Activated CD4-positive, CD25-positive, alpha-beta regulatory T cell treated with anti-CD3 and anti-CD28 coated beads, Interleukin-2, amount 50 U/mL, for 16 hours (primary cell): Measurements from ENCODE around the gene LRCH1.

Source experiments
- DNase-seq: peaks from one replicate; pipeline ENCODE4 v3.0.0-alpha.2; 2020; ENCODE audit warnings: low read depth, low spot score

Gene LRCH1

DNA sequence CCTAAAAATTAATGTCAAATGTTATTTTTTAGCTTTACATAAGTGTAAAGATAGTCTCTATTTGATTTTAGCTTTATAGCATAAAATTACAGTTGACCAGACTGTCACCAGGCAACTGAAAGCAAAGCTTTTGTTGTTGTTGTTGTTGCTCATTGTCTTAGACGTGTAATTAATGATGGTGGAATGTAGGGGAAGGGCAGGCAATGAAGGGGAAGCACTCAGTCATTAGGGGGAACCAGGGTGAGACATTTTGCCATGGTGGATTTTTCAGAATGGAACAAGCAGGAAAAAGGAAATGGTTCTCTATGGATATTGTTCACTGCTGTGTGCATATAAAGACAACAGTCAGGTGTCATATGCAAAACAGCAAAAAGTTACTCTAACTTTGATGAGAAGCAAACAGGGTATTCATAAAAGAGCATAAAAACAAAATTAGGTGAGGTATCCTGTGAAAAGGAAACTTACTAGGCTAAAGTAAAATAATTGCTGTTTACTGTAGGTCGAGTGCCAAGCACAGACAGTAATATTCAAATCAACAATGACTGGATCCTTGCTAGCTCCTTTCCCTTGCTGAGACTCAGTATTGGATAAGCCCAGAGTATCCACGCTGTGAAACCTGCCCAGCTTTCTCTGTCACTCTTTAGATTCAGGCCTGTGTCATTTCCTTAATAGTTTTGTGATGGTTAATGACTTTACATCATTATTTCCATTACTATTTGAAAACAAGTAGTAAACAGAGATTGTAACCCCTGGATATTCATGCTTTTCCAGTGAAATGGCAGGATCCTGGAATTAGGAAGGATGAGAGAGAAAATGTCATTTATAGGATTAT lies 110.5 kb downstream of the LRCH1 start:
- no peak for DNase-seq

DNA sequence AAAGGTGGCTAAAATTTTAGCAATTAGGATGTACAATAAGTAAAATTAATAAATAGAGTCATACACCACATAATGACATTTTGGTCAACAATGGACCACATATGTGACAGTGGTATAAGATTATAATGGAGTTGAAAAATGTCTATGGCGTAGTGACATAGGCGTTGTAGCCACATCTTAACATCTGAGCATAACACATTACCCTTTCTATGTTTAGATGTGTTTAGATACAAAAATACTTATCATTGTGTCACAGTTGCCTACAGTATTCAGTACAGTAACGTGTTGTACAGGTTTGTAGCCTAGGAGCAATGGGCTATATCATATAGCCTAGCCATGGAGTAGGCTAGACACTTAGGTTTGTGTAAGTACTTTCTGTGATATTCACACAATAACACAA lies 111.2 kb downstream of the LRCH1 start:
- DNase-seq: no peak

DNA sequence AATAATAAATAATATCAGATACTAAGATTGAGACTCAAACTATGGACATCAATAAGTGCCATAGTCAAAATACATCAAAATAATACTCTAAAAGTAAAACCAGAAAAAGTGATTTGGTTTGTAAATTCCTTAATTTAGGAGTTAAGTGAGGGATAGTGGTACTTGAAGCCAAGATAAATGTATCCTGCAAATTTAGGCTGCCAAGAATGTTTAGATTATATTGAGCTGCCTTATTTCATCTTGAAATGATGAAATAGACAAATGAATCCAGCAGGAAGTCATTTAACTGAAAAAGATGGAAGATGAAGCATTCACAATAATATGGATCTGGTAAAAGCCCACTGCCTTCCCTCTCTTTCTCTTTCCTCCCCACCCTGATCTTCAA lies 112.3 kb downstream of the LRCH1 start:
- DNase-seq: no peak

DNA sequence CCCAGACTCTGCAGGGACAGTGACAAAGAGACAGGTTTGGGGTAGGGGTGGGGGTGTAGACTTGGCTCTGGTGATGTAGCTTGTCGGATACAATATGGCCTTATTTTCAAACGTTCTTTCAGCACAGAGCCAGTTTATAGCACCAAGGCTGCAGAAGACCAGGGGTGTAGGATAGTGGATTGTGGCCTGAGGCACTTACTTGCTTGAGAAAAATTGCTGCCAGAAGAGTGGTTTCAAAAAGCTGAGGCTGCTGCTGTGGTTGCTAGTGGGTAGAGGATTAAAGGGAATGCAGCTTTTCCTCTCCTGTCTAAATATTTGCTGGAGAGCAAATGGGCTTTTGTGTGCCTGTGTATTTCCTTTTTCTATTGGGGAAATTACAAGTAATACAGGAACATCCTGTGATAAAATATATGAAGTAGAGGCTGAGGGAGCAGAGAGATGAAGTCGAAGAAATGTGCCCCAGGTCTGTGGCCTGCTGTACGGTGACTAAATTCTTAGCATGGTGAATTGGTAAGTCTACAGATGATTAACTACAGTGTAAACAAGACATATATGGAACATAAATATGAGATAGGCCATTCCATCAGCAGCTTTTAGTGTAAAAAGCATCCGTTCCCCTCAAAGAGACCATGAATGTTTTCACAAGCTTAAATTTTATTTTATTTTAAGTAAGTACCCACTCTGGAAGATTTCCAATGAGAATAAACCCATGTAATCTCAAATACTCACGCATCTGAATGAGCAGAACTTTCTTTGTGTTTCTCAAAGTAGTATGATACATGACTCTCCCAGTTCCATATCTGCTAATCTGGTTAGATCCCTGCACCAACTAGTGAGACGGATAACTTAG lies 112.9 kb downstream of the LRCH1 start:
- DNase-seq: no peak

DNA sequence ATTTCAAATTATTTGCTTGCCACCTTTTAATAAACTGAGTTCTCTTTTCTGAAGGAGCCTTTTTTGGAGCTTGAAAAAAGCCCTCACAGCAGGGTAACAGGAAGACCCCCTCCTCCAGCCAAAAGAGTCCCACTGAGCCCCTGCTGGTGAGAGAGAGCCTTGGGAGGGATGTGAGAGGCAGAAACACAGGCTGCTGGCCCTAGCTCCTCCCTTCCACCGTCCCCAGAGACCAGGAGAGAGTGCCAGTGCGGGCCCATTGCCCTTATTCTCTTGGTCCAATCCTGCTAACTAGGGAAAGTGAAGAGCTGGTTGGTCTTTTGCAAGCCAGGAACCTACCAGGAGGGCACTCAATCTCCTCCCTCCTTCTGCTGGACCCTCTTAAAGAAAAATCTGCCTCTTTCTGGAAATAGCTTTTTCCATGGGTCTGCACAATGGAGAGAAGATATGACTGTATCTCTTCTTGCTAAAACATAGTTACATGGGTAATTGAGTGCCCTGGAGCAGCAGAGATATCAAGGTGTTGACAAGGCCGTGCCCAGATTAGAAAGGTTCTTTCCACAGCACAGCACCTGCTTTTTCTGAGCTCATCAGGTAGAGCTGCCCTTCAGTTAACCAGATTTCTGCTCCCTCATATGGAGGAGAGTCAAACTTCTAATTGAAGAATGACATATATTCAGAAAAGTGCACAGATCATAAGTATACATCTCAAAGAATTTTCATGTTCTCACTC lies 113.9 kb downstream of the LRCH1 start:
- no peak for DNase-seq

DNA sequence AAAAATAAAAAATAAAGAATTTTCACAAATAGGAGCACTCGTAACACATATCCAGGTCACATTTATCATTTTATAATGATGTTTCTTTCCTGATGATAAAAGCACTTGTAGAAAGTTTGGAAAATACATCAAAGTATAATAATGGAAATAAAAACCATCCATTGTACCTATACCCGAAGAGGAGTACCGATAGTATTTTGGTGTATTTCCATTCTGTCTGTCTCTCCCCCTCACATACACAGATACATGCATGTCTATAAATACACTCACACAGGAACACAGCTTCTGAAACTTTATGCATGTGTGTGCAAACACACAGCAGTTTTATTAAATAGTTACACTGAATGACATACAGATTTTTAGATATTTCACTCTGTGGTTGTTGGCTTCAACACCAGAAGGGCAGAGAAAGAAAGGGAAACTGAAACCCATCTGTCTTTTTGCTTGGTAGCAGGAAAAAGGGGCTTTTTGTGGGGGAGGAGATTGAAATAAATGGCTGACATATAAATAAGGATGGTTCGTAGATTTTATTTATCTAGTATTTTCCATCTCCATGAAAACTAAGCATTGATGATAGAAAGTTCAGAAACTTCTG lies 114.8 kb downstream of the LRCH1 start:
- no peak for DNase-seq

DNA sequence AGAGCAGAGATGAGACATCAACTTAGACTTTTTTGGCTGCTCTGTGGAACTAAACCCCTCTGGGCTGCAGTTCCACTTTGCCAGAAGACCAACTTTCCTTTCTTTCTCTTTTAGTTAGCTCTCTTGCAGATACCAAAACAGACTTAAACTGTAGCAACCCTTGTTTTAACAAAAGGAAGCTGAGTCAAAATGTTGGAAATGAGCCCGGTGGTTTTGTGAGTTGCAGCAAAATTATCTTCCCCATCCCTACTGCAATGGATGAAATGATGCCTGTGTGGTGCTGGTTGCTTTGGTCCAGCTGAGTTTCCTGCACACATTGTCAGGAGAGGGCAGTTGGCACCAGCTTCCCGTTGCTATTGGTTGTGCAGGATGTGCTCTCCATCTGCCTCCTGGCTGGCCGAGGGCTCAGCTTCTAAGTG lies 115.3 kb downstream of the LRCH1 start:
- no peak for DNase-seq

DNA sequence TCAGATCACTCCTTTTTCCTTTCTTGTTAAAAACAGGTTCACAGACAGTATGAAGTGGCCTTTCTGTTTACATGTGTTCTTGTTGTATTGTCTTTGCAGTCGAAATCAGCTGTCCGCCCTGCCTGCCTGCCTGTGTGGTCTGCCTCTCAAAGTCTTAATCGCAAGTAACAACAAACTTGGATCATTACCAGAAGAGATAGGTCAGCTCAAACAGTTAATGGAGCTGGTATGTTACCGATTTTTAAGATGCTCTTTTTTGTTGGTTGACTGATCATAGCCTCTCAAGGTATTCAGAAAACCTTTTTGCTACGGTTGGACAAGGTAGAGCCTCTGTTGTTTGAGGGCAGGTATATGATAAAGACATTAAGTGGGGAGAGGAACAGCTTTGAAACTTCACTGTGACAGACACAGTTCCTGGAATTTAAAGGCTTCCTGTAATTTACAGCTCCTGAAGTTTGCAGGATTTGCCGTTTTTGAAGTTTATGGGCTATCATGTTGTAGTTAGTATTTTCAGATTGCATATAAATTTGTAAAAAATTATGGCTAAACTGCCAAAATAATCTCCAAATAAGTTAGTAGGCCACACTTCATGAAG lies 116.1 kb downstream of the LRCH1 start:
- no peak for DNase-seq

DNA sequence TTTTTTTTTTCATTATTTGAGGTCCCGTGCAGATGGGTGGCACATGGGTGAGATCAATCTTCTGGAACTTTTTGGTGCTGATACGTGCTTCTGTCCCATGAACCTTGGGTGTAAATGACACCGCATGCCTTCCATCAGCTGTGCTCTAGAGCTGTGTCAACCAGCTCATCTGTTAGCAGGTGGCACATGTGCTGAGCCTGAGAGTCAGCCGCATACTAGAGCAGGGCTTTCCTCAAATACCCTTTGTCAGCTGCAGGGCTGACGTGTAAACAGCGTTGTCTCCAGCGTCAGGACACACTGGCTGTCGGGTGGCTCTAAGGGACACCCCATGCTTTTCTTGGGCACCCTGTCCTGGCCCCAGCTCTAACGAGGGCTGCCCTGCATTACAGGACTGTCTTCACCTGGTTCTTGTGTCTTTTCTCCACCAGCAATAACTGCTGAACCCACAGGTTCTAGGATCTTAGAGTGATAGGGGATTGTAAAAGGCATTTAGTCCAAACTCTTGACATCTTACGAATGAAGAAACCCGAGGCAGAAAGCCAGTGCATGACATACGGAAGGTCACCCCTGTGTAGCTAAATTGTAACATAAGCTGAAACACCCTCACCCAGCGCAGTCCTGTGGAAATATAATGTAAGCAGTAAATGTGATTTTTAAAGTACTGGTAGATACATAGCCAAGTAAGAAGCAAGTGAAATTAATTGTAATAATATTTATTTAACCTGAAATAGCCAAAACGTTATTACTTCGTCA lies 119.5 kb downstream of the LRCH1 start:
- no peak for DNase-seq

DNA sequence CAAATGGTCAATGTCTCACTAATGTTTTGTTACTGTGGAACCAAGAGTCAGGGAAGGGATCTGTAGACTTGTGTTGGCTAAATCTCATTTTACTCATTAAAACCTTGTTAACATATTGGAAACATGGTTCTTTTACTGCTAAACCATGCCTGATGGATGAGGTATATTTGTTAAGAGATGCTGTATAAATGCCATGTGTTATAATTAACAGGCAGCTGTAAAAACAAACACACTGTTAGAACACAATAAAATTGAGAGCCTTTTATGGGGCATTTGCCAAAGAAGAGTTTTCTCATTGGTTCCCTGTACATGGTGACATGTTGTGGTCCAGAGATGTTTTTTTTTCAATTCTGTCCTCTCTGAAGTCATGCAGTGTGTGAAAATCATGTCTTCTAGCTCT lies 122.0 kb downstream of the LRCH1 start:
- no peak for DNase-seq

DNA sequence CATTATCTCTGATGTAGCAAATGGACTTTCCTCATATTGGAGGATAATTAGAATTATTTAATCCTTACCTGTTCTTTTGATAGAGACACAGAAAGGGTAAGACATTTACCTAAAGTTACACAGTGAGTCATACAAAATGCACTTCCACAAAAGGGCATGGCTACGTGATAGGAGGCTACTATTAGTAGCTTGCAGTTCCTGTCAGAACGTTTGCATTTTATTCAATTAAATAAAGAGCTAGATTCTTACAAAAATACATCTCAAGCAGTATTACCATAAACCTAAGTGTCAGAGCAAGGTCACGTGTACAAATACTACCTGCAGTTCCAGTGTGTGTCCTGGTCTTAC lies 123.4 kb downstream of the LRCH1 start:
- DNase-seq: no peak

DNA sequence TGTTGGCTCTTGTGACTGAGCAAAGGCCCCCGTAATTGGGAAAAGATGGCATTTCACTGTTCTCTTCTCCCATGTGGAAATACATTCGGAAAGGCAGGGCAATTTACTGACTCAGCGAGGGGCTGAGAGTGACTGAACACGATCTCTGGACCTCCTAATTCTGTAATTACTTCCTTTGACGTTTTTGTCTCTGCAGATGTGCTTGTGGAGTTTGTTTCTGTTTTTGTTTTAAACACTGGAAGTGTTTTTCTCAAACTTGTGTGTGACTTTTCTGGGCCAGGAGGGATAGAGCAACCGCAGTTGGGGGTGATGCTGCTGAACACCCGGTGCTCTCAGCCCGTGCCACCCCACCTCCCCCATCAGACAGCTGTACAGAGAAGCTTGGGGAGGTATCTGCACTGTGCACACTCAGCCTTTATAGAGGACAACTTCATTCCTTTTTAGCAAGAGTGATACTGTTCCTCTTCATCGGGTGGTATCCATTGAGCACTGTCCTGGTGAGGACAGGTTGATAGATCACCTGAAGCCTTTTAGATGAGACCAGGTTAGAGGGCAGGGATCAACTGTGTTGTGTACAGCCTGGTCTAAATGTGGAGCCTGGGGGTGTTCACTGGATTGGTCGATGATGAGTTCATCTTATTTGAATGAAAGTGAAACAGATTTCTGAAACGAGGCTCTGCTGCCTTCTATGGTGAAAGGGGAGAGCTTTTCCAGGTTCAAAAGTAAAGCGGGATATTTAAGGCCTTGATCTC lies 126.6 kb downstream of the LRCH1 start:
- no peak for DNase-seq

DNA sequence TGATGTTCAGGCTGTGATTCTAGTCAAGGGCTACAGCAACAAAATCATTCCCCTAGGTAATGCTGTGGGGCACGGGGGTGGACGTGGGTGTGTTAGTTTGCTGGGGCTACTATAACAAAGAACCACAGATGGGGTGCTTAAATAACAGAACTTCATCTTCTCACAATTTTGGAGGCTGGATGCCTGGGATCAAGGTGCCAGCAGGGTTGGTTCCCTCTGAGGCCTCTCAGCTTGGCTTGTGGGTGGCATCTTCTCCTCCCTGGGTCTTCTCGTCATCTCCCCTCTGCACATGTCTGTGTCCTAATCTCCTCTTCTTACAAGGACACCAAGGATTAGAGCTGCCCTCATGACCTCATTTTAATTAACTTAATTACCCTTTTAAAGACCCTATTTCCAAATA lies 129.0 kb downstream of the LRCH1 start:
- no peak for DNase-seq

DNA sequence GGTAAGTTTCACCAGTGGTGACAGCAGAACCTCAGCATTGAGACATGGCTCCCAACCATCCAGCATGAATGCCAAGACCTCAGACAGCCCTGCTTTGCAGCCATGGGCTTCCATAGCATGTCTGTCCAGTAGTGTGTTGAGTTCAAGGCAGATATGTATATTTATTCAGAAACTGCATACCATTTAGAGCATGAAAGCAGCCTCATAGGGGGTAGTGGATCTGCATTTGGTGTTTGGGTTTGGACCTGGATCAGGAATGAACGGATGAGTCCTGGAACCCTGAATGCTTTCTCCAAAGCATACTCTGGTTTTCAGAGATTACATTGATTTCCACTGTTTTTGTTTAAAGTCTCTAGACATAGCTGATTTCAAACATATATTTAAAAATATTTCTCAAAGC lies 129.7 kb downstream of the LRCH1 start:
- no peak for DNase-seq

DNA sequence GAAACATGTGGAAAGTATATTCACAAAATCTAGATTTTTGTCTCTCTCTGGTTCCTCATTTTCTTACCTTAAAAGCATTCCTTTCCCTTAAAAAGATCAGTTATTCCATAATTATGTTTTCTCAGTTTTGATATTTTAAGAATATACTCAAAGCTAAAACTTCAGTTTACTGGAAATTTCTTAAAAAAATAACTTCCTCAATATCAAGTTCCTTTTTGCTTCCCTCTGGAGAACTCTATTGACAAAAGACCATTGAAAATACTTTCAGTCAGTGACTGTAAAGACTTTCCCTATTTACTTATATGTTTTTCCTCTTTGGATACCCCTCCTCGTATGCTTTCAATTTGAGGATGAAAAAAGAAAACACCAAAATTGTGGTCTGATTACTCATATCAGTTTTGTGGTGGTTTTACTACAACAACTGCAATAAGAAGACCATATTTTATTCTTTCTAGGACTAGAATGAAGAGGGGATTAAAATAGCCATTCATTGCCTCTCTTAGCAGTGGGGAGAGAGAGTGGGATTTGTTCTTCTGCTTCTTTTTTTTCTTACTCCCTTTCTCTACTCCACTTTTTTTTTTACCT lies 130.8 kb downstream of the LRCH1 start:
- no peak for DNase-seq

DNA sequence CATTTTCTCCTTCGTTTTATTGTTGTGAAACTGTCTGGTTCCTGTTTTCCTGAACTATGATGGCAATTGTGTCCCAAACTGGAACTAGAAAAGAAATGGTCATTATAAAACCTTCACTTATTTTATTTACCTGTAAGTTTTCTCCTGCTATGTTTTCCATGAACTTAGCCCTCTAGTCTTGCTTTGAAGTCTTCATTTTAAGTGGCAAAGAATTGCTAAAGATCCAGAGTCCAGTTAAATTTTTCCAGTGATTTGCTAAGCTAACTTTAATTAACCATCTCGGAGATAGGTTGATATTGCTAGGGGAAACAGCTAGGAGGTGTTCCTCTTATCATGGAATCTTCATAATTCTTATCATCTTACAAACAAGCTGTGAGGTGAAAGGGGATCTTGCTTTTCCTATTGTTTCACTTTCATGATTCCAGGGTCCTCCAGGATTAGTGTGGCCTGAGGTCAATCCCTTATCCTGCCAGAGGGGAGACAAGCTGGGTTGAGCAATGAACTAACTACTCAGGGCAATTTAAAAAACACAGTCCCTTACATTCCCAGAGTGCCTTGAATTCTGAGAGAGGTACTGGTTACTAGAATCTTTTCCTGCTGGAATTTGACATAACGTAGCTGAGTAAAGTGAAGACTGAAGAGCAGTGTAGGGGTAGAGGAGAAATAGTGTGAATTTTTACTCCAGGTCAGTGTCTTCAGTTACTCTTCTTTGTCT lies 131.5 kb downstream of the LRCH1 start:
- no peak for DNase-seq

DNA sequence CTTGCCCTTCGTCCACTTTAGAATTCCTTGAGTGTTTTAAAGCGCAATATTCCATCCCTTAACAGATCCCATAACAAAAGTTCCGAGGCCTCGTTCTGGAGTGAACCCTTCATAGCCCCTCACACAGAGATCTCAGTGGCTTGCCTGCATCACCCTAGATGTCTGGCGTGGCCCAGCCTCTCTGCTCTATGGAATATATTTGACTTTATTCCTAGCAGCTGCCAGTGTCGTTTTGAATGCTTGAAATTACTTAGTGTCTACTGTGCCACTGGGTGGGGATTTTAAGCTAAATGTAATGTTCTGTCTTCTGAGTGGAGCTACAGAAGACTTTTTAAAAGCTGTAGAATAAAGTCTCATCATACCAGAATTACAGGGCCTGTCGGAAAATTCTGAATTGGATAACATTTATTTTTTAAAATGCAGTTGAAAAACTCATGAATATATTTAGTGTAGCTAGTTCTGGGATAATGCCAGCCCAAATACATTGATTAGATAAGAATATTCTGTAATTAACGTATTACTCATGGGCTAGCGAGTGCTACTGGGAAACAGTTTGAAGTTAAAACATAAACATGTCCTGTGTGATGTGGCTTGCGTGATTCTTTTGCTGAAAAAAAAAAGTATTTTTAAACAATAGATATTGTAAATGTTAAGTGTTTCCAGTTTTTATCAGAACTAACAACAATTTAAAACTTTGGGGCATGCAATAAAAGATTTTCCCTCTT lies 132.2 kb downstream of the LRCH1 start:
- no peak for DNase-seq

DNA sequence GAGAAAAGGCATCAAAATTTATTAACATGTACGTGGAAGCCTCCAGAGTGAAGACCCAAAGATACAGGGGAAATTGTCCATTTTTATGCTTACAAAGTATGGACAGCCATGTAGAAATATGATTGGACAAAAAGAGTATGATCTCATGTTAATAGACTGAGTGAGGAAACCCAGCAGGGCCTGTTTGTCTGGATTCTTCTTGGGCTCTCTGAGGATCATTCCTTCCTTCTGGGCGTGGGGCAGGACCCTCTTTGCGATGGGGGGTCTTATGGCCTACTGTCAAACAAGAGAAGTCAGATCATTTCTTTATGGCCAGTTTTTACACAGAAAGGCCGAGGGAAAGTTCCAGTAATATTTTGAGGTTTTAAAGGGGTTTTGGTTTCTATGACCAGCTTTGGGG lies 133.2 kb downstream of the LRCH1 start:
- DNase-seq: no peak
